Urinary bladder (tissue), 4 donors: ENCODE measurements around the gene CDT1. TPM values are rescaled to one million over a fixed set of nuclear protein-coding genes. Genes with fewer than 3 reads are reported as not detected.

Experiments used
- DNase-seq: peaks from one replicate; pipeline ENCODE4 v3.0.0-alpha.2; 2015; ENCODE audit errors: extremely low spot score
- H3K27ac ChIP-seq: one replicate; pipeline ENCODE4 v1.5.1; 2013; ENCODE audit warnings: low read depth, mild to moderate bottlenecking, moderate library complexity
- H3K36me3 ChIP-seq: one replicate; pipeline ENCODE4 v1.6.1; 2013; ENCODE audit warnings: mild to moderate bottlenecking, moderate library complexity; ENCODE audit not compliant: insufficient read depth
- H3K4me1 ChIP-seq: one replicate; pipeline ENCODE4 v1.6.1; 2013; ENCODE audit warnings: mild to moderate bottlenecking, moderate library complexity; ENCODE audit not compliant: insufficient read depth
- H3K4me3 ChIP-seq: one replicate; pipeline ENCODE4 v1.5.1; 2013; ENCODE audit warnings: low read depth, low read length
- WGBS: extraction: QIAGEN DNeasy Blood & Tissue Kit; methylation state at CpG from one replicate; pipeline ENCODE4 v1.1.7; 2013; 5-methylcytosine and 5-hydroxymethylcytosine counted together
- polyA plus RNA-seq: library from polyadenylated mRNA; stranded (reverse); fragments of 200-250 nt; gene quantifications from one replicate; pipeline ENCODE4 v1.2.3, GENCODE V29; 2013
- total RNA-seq: library from RNA; depleted of rRNA; stranded (reverse); fragments of >200 nt; gene quantifications from one replicate; pipeline ENCODE4 v1.2.3, GENCODE V29; 2014
- donor health status: healthy with polysubstance abuse.
- donor health status: healthy.

The CDT1 gene
- total and polyA plus RNA-seq, 2 donors: 1.5 to 4.0 TPM

- 88% methylated on average over 26 of the region's 26 CpGs for WGBS
- Histone ChIP-seq H3K4me3 (no peak overlapping the region), H3K4me1 (no peaks in the 10 kb centered on the region), H3K27ac (no peak overlapping the region), H3K36me3 (peaks cover 2% of the 10 kb centered on the region)
- DNase-seq: no peak
These were observed 4.3 kb downstream of the CDT1 start for GRCh38 chr16:88807626-88808453.

GRCh38 chr16:88809068-88809675, 5.6 kb downstream of the CDT1 start:
- H3K4me1 ChIP-seq: no peaks in the 10 kb centered on the region
- H3K4me3 ChIP-seq: no peak overlapping the region
- peaks cover 2% of the 10 kb centered on the region for H3K36me3 ChIP-seq
- no peak overlapping the region for H3K27ac ChIP-seq
- 89% methylated on average over 10 of the region's 10 CpGs for WGBS
- DNase-seq: no peak

- peaks cover 2% of the 10 kb centered on the region for H3K36me3 ChIP-seq
- H3K27ac ChIP-seq: no peak overlapping the region
- no peak overlapping the region for H3K4me3 ChIP-seq
- WGBS: 80% methylated on average over 10 of the region's 10 CpGs
- no peaks in the 10 kb centered on the region for H3K4me1 ChIP-seq
- no peak for DNase-seq
These were observed 6.1 kb downstream of the CDT1 start for GRCh38 chr16:88809676-88810165.

GRCh38 chr16:88810166-88810911, 6.8 kb downstream of the CDT1 start:
- Histone ChIP-seq H3K4me3 (peak overlapping the region; percentile 76), H3K27ac (no peak overlapping the region), H3K4me1 (no peaks in the 10 kb centered on the region), H3K36me3 (peaks cover 2% of the 10 kb centered on the region)
- 27% methylated on average over 12 of the region's 12 CpGs for WGBS
- no peak for DNase-seq

- H3K4me1 ChIP-seq: no peaks in the 10 kb centered on the region
- peak overlapping the region; percentile 76 for H3K4me3 ChIP-seq
- DNase-seq: no peak
- H3K36me3 ChIP-seq: peaks cover 2% of the 10 kb centered on the region
- peak overlapping the region; percentile 73 for H3K27ac ChIP-seq
- WGBS: under 1% methylated on average over 65 of the region's 65 CpGs
These were observed 7.6 kb downstream of the CDT1 start for GRCh38 chr16:88810912-88811768.

GRCh38 chr16:88811769-88812512, 8.4 kb downstream of the CDT1 start, which contains the start of gene APRT:
APRT (minus strand) TSS chr16:88811928; CDS start chr16:88811899, 29 bp downstream.
- Histone ChIP-seq H3K36me3 (peaks cover 2% of the 10 kb centered on the region), H3K4me1 (no peaks in the 10 kb centered on the region), H3K4me3 (peak within 1 kb of the TSS; percentile 76), H3K27ac (peak within 1 kb of the TSS; percentile 77)
- DNase-seq: peak; percentile 78
- WGBS: under 1% methylated on average over 84 of the region's 84 CpGs

- 47% methylated on average over 37 of the region's 37 CpGs for WGBS
- Histone ChIP-seq H3K4me3 (peak overlapping the region; percentile 40), H3K36me3 (peaks cover 2% of the 10 kb centered on the region), H3K4me1 (no peaks in the 10 kb centered on the region), H3K27ac (peak overlapping the region; percentile 77)
- no peak for DNase-seq
These were observed 9.1 kb downstream of the CDT1 start for GRCh38 chr16:88812513-88813268.

- DNase-seq: no peak
- Histone ChIP-seq H3K36me3 (peaks cover 2% of the 10 kb centered on the region), H3K27ac (no peak overlapping the region), H3K4me3 (no peak overlapping the region), H3K4me1 (no peaks in the 10 kb centered on the region)
- 60% methylated on average over 26 of the region's 26 CpGs for WGBS
These were observed 9.9 kb downstream of the CDT1 start for GRCh38 chr16:88813269-88814143.

- no peak for DNase-seq
- Histone ChIP-seq H3K36me3 (no peaks in the 10 kb centered on the region), H3K27ac (no peak overlapping the region), H3K4me3 (no peak overlapping the region), H3K4me1 (no peaks in the 10 kb centered on the region)
- WGBS: 84% methylated on average over 13 of the region's 13 CpGs
These were observed 10.5 kb downstream of the CDT1 start for GRCh38 chr16:88814144-88814502.

GRCh38 chr16:88815227-88815626, 11.6 kb downstream of the CDT1 start:
- Histone ChIP-seq H3K36me3 (no peaks in the 10 kb centered on the region), H3K4me1 (no peaks in the 10 kb centered on the region), H3K4me3 (no peak overlapping the region), H3K27ac (no peak overlapping the region)
- DNase-seq: no peak
- 81% methylated on average over 10 of the region's 10 CpGs for WGBS

- Histone ChIP-seq H3K4me3 (no peak overlapping the region), H3K27ac (no peak overlapping the region), H3K36me3 (no peaks in the 10 kb centered on the region), H3K4me1 (no peaks in the 10 kb centered on the region)
- no peak for DNase-seq
- 54% methylated on average over 19 of the region's 19 CpGs for WGBS
These were observed 12.5 kb downstream of the CDT1 start for GRCh38 chr16:88815901-88816589.
